Lung (tissue), 12 donors: ENCODE results near the gene CMAS. TPM values are rescaled to one million over a fixed set of nuclear protein-coding genes. Genes with fewer than 3 reads are reported as not detected.

ENCODE experiments used
- ATAC-seq: fragments of 200-7000 bp; cut with Tn5 transposase; one replicate; pipeline ENCODE4 v1.9.1; 2020; ENCODE audit warnings: moderate number of reproducible peaks; ENCODE audit not compliant: insufficient read depth, low FRiP score
- DNase-seq, 3 donors: peaks; one replicate each; pipeline ENCODE4 v3.0.0-alpha.2; 2013 to 2017
- H3K27ac ChIP-seq, 2 donors: one replicate each; pipeline ENCODE4 v1.5.1; 2013; ENCODE audit warnings: mild to moderate bottlenecking in 2 of 2, moderate library complexity in 2 of 2, control low read depth in 1 of 2, inconsistent platforms in 1 of 2, low read depth in 1 of 2, low read length in 1 of 2
- H3K27me3 ChIP-seq, 3 donors: one replicate each; pipeline ENCODE4 v1.5.1; 2013; ENCODE audit warnings: low read length in 2 of 3; ENCODE audit not compliant: control insufficient read depth in 3 of 3, insufficient read depth in 3 of 3
- H3K36me3 ChIP-seq, 4 donors: one replicate each; pipeline ENCODE4 v1.5.1; 2013; ENCODE audit warnings: low read length in 4 of 4, mild to moderate bottlenecking in 1 of 4, moderate library complexity in 1 of 4; ENCODE audit not compliant: control insufficient read depth in 4 of 4, insufficient read depth in 4 of 4
- H3K4me1 ChIP-seq, 5 donors: one replicate each; pipeline ENCODE4 v1.5.1; 2013; ENCODE audit warnings: low read length in 5 of 5, mild to moderate bottlenecking in 2 of 5, moderate library complexity in 1 of 5; ENCODE audit not compliant: control insufficient read depth in 5 of 5, insufficient read depth in 5 of 5
- H3K4me3 ChIP-seq: one replicate; pipeline ENCODE4 v1.5.1; 2013; ENCODE audit warnings: mild to moderate bottlenecking, control low read depth, moderate library complexity
- H3K9ac ChIP-seq, 2 donors: one replicate each; pipeline ENCODE4 v1.5.1; 2013; ENCODE audit warnings: low read length in 2 of 2, control low read depth in 1 of 2; ENCODE audit not compliant: insufficient read depth in 1 of 2
- H3K9me3 ChIP-seq, 4 donors: one replicate each; pipeline ENCODE4 v1.5.1; 2013; ENCODE audit warnings: low read length in 3 of 4, mild to moderate bottlenecking in 1 of 4, moderate library complexity in 1 of 4; ENCODE audit not compliant: control insufficient read depth in 4 of 4, insufficient read depth in 3 of 4
- whole genome bisulfite sequencing, 2 donors: extraction: QIAGEN DNeasy Blood & Tissue Kit; methylation state at CpG; one replicate each; pipeline ENCODE4 v1.1.7; 2013; 5-methylcytosine and 5-hydroxymethylcytosine counted together
- polyA plus RNA-seq, 2 donors: library from polyadenylated mRNA; stranded (reverse); fragments of 200-250 nt; gene quantifications; one replicate each; pipeline ENCODE4 v1.2.1, GENCODE V29; 2013
- total RNA-seq, 2 donors: library from RNA; depleted of rRNA in 1 of 2; stranded (reverse); fragments of >200 nt in 1 of 2; gene quantifications; one replicate each; pipeline ENCODE4 v1.2.1, GENCODE V29; 2014 to 2021
- TF ChIP-seq, protein P1 (sequence below): IDR thresholded peaks from 2 replicates; pipeline ENCODE4 v1.5.1; 2012; ENCODE audit warnings: mild to moderate bottlenecking; ENCODE audit errors: control extremely low read depth, extremely low read depth
- donor health status: control.
- donor health status: control.
- donor health status: Bipolar disorder and iron deficiency.
- donor health status: healthy.
- donor health status: DM: yes; HTN: yes; CAD: no.

The CMAS gene
- total and polyA plus RNA-seq, 4 donors, result 22.4 to 37.4 (median 27.6) TPM

- H3K27me3 ChIP-seq, result no peaks in the 10 kb centered on the region
- peaks cover 0 to 3% (median 0%) of the 10 kb centered on the region in 4 donors for H3K9me3 ChIP-seq
- ATAC-seq (no peak), DNase-seq (no peak)
- no peak overlapping the region for H3K27ac ChIP-seq
- TF ChIP-seq, protein P1, sequence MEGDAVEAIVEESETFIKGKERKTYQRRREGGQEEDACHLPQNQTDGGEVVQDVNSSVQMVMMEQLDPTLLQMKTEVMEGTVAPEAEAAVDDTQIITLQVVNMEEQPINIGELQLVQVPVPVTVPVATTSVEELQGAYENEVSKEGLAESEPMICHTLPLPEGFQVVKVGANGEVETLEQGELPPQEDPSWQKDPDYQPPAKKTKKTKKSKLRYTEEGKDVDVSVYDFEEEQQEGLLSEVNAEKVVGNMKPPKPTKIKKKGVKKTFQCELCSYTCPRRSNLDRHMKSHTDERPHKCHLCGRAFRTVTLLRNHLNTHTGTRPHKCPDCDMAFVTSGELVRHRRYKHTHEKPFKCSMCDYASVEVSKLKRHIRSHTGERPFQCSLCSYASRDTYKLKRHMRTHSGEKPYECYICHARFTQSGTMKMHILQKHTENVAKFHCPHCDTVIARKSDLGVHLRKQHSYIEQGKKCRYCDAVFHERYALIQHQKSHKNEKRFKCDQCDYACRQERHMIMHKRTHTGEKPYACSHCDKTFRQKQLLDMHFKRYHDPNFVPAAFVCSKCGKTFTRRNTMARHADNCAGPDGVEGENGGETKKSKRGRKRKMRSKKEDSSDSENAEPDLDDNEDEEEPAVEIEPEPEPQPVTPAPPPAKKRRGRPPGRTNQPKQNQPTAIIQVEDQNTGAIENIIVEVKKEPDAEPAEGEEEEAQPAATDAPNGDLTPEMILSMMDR, result no peak
- peaks cover 0 to 1% (median 0%) of the 10 kb centered on the region in 5 donors for H3K4me1 ChIP-seq
- H3K9ac ChIP-seq, result no peak overlapping the region
- no peaks in the 10 kb centered on the region for H3K36me3 ChIP-seq
- no peak overlapping the region for H3K4me3 ChIP-seq
These were observed 59.5 kb downstream of the CMAS start for GRCh38 chr12:22105542-22105941.

GRCh38 chr12:22110176-22110575, 64.2 kb downstream of the CMAS start:
- ATAC-seq, result no peak
- TF ChIP-seq, protein P1, result no peak
- no peaks in the 10 kb centered on the region for H3K4me1 ChIP-seq
- no peak overlapping the region for H3K9ac ChIP-seq
- H3K27me3 ChIP-seq, result no peaks in the 10 kb centered on the region
- no peak overlapping the region for H3K4me3 ChIP-seq
- DNase-seq, result no peak
- no peak overlapping the region for H3K27ac ChIP-seq
- H3K9me3 ChIP-seq, result no peaks in the 10 kb centered on the region
- no peaks in the 10 kb centered on the region for H3K36me3 ChIP-seq
- WGBS, 2 donors, result 53 to 73% methylated on average over 3 of the region's 3 CpGs

Other genes starting within 250 kb of the CMAS start
- gene ABCC9, start 104.8 kb upstream of the CMAS start, total RNA-seq, result 10 to 100 TPM; 12.7 to 33.4 TPM
- 1 to 10 TPM; 2.5 to 2.7 TPM for gene ABCC9, start 104.8 kb upstream of the CMAS start, polyA plus RNA-seq